GM13977 (cell line): Measurements from ENCODE around the gene FXYD1.

Experiments used
- DNase-seq: peaks from one replicate; pipeline ENCODE4 v3.0.0; 2012; ENCODE audit warnings: low spot score
- CTCF ChIP-seq: IDR thresholded peaks from 2 replicates; pipeline ENCODE4 v1.5.1; 2012; ENCODE audit warnings: mild to moderate bottlenecking, control low read depth; ENCODE audit not compliant: insufficient read depth; ENCODE audit errors: extremely low read depth, missing control alignments
- in situ Hi-C: fragments of 300-500 bp; cut with MboI; formaldehyde crosslinking; loops from one replicate; pipeline ENCODE4 v1.12.0; 2022; ENCODE audit warnings: low sequenced_read_pairs, low pct_unique_long_range_greater_than_20kb, mixed read lengths, inconsistent platforms; ENCODE audit not compliant: unreplicated experiment

Gene FXYD1

GRCh38 chr19:35143818-35144217 lies 5.2 kb downstream of the FXYD1 start:
- TF ChIP-seq CTCF, result no peak
- DNase-seq, result no peak
- in situ Hi-C loops, result no loop called here

GRCh38 chr19:35144259-35144599 lies 5.6 kb downstream of the FXYD1 start:
- no peak for TF ChIP-seq CTCF
- no peak for DNase-seq
- in situ Hi-C loops, result no loop called here

- no peak for TF ChIP-seq CTCF
- in situ Hi-C loops, result no loop called here
- no peak for DNase-seq
Measured at GRCh38 chr19:35144600-35145436, 6.2 kb downstream of the FXYD1 start.

- no peak for TF ChIP-seq CTCF
- in situ Hi-C loops, result no loop called here
Measured at GRCh38 chr19:35146746-35147459, 8.3 kb downstream of the FXYD1 start.

GRCh38 chr19:35149463-35149862 lies 10.8 kb downstream of the FXYD1 start:
- in situ Hi-C loops, result no loop called here
- DNase-seq, result no peak
- no peak for TF ChIP-seq CTCF

More at GRCh38 chr19:35146746-35147459, 8.3 kb downstream of the FXYD1 start:
- DNase-seq, result no peak

GRCh38 chr19:35150445-35150844 lies 11.8 kb downstream of the FXYD1 start:
- DNase-seq, result no peak
- TF ChIP-seq CTCF, result no peak
- in situ Hi-C loops, result no loop called here
